ENCODE data around the gene ZFP92.

ZFP92 gene

GRCh38 chrX:153438532-153438931, 27.3 kb downstream of the ZFP92 start:
- DNase-seq (ENCODE audit: low read depth) = no peak

GRCh38 chrX:153439977-153440376, 28.7 kb downstream of the ZFP92 start:
- no peak for DNase-seq (ENCODE audit: low read depth)

- DNase-seq (ENCODE audit: low read depth) = no peak
These were observed 29.4 kb downstream of the ZFP92 start for GRCh38 chrX:153440556-153441135.

GRCh38 chrX:153441296-153441695, 30.0 kb downstream of the ZFP92 start:
- DNase-seq (ENCODE audit: low read depth) = no peak

GRCh38 chrX:153441981-153442380, 30.7 kb downstream of the ZFP92 start:
- DNase-seq (ENCODE audit: low read depth) = no peak

GRCh38 chrX:153442463-153442862, 31.2 kb downstream of the ZFP92 start:
- no peak for DNase-seq (ENCODE audit: low read depth)

- DNase-seq (ENCODE audit: low read depth) = no peak
These were observed 32.4 kb downstream of the ZFP92 start for GRCh38 chrX:153443476-153444332.

- DNase-seq (ENCODE audit: low read depth) = no peak
These were observed 33.2 kb downstream of the ZFP92 start for GRCh38 chrX:153444333-153445011.

- DNase-seq (ENCODE audit: low read depth) = no peak
These were observed 34.0 kb downstream of the ZFP92 start for GRCh38 chrX:153445106-153445855.

GRCh38 chrX:153445856-153446635, 34.8 kb downstream of the ZFP92 start, which contains the start of gene TREX2:
Gene TREX2 (minus strand): TSS chrX:153446056. CDS start chrX:153445430, 626 bp downstream.
- no peak for DNase-seq (ENCODE audit: low read depth)

GRCh38 chrX:153446636-153446936, 35.3 kb downstream of the ZFP92 start:
- DNase-seq (ENCODE audit: low read depth) = no peak

GRCh38 chrX:153446950-153447580, 35.8 kb downstream of the ZFP92 start:
- no peak for DNase-seq (ENCODE audit: low read depth)

GRCh38 chrX:153447581-153447960, 36.3 kb downstream of the ZFP92 start:
- DNase-seq (ENCODE audit: low read depth) = no peak

- no peak for DNase-seq (ENCODE audit: low read depth)
These were observed 37.5 kb downstream of the ZFP92 start for GRCh38 chrX:153448556-153449367.

- no peak for DNase-seq (ENCODE audit: low read depth)
These were observed 38.3 kb downstream of the ZFP92 start for GRCh38 chrX:153449368-153450113.

- no peak for DNase-seq (ENCODE audit: low read depth)
These were observed 39.1 kb downstream of the ZFP92 start for GRCh38 chrX:153450114-153450948.

- no peak for DNase-seq (ENCODE audit: low read depth)
These were observed 39.6 kb downstream of the ZFP92 start for GRCh38 chrX:153450949-153451277.

GRCh38 chrX:153454901-153455550, 43.8 kb downstream of the ZFP92 start:
- DNase-seq (ENCODE audit: low read depth) = no peak
